AG09309 (cell line): ENCODE data around the gene ABTB2.

Experiments
- DNase-seq: peaks from one replicate; pipeline ENCODE4 v3.0.0-alpha.2; 2010; ENCODE audit warnings: low read depth
- H3K4me3 ChIP-seq: 2 replicates; pipeline ENCODE4 v1.5.1; 2011; ENCODE audit warnings: mild to moderate bottlenecking, low read depth, low read length, moderate library complexity; ENCODE audit not compliant: control insufficient read depth
- CTCF ChIP-seq: IDR thresholded peaks from 2 replicates; pipeline ENCODE4 v1.5.1; 2011; ENCODE audit warnings: mild to moderate bottlenecking, low read depth, low read length, inconsistent platforms; ENCODE audit not compliant: insufficient read depth, control insufficient read depth; ENCODE audit errors: missing control alignments

The ABTB2 gene

GRCh38 chr11:34344768-34345539, 12.9 kb downstream of the ABTB2 start:
- no peak overlapping the region for H3K4me3 ChIP-seq
- DNase-seq, result peak; percentile 61
- no peak for TF ChIP-seq CTCF

- no peak for DNase-seq
- no peak overlapping the region for H3K4me3 ChIP-seq
- no peak for TF ChIP-seq CTCF
Observed at GRCh38 chr11:34344410-34344767, 13.4 kb downstream of the ABTB2 start.

- H3K4me3 ChIP-seq, result no peak overlapping the region
- no peak for TF ChIP-seq CTCF
- DNase-seq, result no peak
Observed at GRCh38 chr11:34343686-34344085, 14.1 kb downstream of the ABTB2 start.

GRCh38 chr11:34343153-34343552, 14.7 kb downstream of the ABTB2 start:
- H3K4me3 ChIP-seq, result no peak overlapping the region
- TF ChIP-seq CTCF, result no peak
- peak; percentile 71 for DNase-seq

- H3K4me3 ChIP-seq, result no peak overlapping the region
- TF ChIP-seq CTCF, result no peak
- no peak for DNase-seq
Observed at GRCh38 chr11:34341931-34342533, 15.8 kb downstream of the ABTB2 start.

GRCh38 chr11:34341096-34341495, 16.7 kb downstream of the ABTB2 start:
- no peak for TF ChIP-seq CTCF
- no peak for DNase-seq
- H3K4me3 ChIP-seq, result no peak overlapping the region
